HG02840 (cell line): ENCODE results near the gene GSTP1.
A peak's percentile ranks its signal among the peaks of the same experiment; 100 is the strongest.
"Not testable (repeated sequence)": the region's sequence is repeated elsewhere in the genome, so short reads cannot be mapped to it uniquely, and the experiment has no call there.

Experiments used
- ATAC-seq: cut with Tn5 transposase; IDR thresholded peaks from one replicate; pipeline ENCODE4 v1.9.1; 2021; ENCODE audit warnings: mild to moderate bottlenecking, moderate library complexity, moderate number of reproducible peaks; ENCODE audit not compliant: unreplicated experiment, low FRiP score

GSTP1 gene

DNA sequence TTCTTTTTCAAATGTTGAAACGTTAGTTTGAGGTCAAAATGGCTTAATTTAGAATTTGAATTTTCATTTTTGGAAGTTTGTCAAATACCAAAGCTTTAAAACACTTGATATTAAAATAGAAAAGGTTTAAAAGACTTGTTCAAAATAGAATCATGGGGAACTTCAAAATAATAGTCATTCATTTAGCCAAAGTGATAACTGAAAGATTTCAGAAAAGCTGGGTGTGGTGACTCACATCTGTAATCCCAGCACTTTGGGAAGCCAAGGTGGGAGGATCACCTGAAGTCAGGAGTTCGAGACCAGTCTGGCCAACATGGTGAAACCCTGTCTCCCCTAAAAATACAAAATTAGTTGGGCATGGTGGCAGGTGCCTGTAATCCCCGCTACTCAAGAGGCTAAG, 10.9 kb downstream of the GSTP1 start:
- no peak for ATAC-seq

DNA sequence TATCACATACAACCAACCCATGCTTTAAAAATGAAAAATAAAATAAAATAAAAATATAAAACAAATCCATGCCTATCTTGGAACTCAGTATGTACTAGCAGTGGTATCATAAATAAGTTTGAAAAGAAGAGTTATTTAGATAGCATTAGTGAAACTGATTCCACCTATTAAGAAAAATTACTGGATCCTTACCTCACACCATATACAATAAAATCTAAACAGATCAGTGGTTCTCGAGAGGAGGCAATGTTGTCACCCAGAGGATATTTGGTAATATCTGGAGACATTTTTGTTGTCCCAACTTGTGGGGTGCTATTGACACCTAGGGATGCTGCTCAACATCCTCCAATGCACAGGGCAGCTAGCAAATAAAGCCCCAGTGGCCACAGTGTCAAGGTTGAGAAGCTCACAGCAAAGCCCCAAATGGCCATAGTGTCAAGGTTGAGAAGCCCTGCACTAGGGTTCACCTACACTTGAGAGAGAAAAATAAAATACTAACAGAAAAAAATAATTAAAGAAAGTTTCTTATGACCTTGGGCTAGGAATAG, 13.2 kb downstream of the GSTP1 start:
- ATAC-seq = no peak

DNA sequence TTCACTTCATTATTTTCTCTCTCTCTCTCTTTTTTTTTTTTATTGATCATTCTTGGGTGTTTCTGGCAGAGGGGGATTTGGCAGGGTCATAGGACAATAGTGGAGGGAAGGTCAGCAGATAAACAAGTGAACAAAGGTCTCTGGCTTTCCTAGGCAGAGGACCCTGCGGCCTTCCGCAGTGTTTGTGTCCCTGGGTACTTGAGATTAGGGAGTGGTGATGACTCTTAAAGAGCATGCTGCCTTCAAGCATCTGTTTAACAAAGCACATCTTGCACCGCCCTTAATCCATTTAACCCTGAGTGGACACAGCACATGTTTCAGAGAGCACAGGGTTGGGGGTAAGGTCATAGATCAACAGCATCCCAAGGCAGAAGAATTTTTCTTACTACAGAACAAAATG, 13.8 kb downstream of the GSTP1 start:
- ATAC-seq = not testable (repeated sequence)

DNA sequence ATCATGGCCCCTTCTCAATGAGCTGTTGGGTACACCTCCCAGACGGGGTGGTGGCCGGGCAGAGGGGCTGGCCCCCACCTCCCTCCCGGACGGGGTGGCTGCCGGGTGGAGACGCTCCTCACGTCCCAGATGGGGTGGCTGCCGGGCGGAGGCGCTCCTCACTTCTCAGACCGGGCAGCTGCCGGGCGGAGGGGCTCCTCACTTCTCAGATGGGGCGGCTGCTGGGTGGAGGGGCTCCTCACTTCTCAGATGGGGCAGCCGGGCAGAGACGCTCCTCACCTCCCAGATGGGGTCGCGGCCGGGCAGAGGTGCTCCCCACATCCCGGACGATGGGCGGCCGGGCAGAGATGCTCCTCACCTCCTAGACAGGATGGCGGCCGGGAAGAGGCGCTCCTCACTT, 14.4 kb downstream of the GSTP1 start:
- ATAC-seq = not testable (repeated sequence)

- ATAC-seq = no peak
These were observed 15.5 kb downstream of the GSTP1 start for GRCh38 chr11:67599149-67599548.

- ATAC-seq = no peak
These were observed 16.9 kb downstream of the GSTP1 start for GRCh38 chr11:67600324-67601029.

DNA sequence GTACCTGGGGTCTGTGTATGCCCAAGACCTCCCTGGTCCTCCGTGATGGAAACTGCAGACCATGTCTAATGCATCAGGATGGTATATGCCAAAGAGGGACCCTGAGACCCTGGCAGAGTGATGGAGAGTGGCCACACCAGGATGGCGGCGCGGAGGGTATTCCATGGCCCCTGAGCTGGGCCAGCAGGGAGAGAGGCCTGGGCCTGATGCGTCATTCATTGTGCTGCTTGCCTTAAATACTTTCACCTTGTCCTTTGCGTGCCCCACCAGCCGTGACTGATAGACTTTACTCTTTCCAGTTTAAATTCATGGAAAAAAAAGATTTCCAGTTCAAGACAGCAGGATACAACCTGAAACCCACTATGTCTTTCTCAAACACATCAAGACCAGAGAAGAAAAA, 17.5 kb downstream of the GSTP1 start:
- no peak for ATAC-seq

DNA sequence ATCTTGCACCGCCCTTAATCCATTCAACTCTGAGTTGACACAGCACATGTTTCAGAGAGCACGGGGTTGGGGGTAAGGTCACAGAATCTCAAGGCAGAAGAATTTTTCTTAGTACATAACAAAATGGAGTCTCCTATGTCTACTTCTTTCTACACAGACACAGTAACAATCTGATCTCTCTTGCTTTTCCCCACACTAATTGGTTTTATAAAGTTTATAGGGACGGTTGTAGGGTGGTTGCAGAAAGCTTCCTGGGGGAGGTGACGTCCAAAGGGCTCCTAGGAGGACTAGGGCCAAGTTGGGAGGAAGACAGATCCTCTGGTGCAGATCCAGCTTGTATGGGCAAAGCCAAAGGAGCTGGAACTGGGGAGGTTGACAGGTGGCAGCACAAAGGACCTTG, 20.5 kb downstream of the GSTP1 start:
- ATAC-seq = not testable (repeated sequence)

DNA sequence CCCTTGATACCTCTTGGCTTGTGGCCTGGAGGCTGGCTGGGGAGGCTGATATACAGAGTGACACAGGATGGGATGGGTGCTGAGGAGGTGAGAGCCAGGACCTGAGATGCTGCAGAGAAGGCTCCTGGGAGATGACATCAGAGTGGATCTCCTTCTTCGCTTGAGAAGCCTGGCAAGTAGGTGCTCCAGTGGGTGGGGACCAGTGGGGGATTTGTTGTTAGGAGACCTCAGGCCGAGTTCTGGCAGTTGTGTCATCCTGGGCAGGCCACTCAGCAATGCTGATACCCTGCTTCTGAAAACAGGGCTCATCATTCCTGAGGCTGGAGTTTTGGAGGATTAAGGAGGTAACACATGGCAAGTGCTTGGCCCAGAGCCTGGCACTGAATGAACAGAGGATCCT, 21.2 kb downstream of the GSTP1 start:
- no peak for ATAC-seq

DNA sequence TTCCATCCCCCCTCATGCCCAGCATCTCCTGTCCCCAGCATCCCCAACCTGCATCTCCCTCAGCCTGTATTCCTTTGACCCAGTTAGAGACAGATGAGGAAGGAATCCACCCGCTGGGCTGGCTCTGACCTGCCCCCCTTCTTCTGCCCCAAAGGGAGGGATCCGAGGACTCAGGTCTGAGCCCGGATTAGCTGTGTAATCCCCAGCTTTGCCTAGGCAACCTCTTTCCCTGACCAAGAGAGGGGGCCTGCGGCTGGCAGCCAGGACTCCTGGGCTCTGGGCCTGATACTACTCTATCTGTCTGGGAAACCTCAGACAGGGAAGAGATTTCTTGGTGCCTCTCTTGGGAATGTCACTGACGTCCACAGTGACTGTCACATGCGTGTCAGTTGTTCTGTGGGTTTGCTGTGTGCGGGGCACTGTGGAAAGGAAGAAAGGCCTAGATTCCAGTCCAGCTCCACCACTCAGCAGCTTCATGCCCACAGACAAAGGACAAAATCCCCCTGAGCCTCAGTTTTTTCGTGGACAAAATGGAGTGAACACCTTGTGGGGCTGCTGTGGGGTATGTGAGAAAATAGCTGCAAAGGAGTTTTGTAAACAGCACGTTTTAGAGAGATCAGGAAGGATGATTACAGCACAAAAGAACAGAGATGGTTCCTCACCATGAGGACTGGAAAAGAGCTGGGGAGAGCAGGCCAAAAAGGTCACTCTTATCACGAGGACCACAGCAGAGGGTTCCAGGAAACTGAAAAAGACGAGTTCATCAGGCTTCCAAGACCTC, 21.8 kb downstream of the GSTP1 start:
- ATAC-seq = no peak

- no peak for ATAC-seq
These were observed 22.5 kb downstream of the GSTP1 start for GRCh38 chr11:67606093-67606491.

DNA sequence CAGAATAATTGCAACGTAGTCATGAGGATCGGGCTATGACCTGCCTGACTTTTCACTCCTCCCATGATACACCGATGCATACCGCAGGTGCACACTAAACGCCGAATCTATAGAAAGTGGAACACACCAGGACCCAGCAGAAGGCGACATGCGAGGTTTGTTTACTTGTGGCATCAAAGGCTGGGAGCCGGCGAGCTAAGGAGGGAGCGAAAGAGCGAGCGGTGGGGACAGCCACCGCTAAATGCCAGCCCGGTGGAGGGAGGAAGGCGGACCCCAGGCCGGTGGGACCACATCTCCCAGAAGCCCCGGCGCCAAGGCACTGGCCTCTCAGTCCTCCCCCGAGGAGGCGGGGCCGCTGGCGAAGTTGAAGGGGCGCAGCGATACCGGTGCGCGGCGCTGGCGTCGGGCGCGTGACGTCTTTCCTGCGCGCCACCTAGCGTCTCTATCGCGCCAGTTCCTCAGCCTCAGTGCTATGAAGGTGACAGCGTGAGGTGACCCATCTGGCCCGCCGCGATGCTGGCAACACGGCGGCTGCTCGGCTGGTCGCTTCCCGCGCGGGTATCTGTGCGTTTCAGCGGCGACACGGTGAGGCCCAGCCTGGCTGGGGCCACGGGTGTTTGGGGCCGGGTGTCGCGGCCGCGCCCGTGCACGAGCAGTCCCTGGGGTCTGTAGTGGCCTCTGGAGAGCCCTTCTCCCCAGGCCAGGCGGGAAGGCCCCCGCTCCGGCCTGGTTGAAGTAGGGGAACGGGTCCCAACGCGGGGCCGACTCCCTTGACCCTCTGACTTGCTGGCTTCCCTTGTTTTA, 23.1 kb downstream of the GSTP1 start, which contains the start of gene NDUFV1:
Gene NDUFV1 (plus strand): TSS at position 445 of the 804 bp plus-strand sequence. CDS start 69 bp downstream, at position 514.
- ATAC-seq = peak; percentile 86

DNA sequence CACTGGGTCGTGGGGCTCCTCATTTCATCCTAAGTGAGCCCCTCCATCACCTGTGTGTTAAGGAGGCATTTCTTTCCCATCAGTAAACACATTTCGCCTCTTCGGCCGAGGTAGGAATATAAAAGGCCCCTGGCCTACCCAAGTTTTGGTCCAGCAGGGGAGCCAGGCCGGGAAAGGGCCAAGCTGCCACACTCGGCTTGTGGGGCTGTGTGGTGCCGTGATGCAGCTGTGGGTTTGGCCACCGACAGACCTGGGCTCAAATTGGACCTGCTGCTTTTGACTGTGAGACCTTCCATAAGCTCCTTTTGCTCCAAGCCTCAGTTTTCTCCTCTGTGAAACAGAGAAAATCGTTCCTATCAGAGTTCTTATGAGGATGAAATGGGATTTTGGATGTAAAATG, 23.9 kb downstream of the GSTP1 start:
- no peak for ATAC-seq

DNA sequence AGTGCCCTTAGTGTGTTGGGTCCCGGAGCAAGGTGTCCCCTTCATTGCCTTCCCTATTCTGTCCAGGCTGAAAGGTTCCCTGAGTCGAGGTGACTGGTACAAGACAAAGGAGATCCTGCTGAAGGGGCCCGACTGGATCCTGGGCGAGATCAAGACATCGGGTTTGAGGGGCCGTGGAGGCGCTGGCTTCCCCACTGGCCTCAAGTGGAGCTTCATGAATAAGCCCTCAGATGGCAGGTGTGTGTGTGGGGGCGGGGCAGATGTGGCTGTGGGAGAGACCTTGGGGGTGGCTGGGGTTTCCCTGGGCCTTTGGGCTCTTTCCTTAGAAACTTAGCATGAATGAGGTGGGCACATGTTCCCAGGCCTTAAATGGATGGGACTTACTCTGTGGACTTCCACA, 24.9 kb downstream of the GSTP1 start:
- ATAC-seq = no peak

DNA sequence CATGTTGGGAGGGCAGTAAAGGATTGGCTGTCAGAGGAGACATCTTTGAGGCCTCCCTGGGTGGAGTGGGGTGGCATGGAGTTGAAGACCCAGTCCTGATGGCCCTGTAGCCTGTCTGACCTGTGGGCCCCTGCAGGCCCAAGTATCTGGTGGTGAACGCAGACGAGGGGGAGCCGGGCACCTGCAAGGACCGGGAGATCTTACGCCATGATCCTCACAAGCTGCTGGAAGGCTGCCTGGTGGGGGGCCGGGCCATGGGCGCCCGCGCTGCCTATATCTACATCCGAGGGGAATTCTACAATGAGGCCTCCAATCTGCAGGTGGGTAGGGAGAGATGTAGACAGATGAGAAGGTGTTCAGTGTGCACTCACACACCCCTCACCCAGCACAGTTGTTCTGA, 25.7 kb downstream of the GSTP1 start:
- ATAC-seq = no peak

DNA sequence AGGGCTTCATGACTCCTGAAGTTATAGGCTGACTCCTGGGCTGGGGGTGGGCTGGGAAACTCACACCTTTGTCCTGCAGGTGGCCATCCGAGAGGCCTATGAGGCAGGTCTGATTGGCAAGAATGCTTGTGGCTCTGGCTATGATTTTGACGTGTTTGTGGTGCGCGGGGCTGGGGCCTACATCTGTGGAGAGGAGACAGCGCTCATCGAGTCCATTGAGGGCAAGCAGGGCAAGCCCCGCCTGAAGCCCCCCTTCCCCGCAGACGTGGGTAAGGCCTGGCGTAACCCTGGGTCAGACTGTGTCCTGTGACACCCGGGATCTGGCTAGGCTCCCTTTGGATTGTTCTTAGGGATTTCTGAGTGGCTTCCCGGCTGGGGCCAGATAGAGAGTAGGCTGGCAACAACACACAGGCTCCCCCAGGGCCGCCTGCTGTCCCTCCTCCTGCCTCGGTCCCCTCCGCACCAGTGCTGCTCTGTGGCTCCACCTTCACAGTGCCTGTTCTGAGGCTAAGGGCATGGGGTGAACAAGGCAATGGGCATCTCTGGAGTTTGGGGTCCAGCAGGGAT, 26.8 kb downstream of the GSTP1 start:
- ATAC-seq = no peak

GRCh38 chr11:67611165-67611564, 27.6 kb downstream of the GSTP1 start:
- ATAC-seq = no peak

- ATAC-seq = no peak
These were observed 28.3 kb downstream of the GSTP1 start for GRCh38 chr11:67611704-67612587.

DNA sequence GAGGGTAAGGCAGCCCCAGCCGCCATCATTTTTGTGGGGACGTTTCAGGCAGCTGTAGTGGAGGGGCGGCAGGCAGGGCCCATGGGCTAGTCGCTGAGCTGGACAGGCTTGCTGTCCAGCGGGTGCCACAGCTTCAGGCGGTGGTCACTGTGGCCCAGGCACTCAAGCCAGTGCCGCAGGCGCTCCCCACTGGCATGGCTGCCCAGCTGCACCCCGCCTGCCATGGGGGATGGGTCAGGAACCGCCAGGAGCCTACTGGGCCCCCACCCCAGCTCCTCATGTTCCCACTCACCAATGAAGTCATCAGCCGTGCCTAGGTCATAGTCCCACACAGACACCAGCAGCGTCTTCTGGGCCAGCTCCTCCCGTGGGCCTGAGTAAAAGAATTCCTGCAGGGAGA, 29.1 kb downstream of the GSTP1 start:
- no peak for ATAC-seq
